Coronary artery (tissue), 2 donors: ENCODE results near the gene PCSK9.

ENCODE experiments used
- DNase-seq: peaks from one replicate; pipeline ENCODE4 v3.0.0-alpha.2; 2017; ENCODE audit warnings: low spot score
- H3K27ac ChIP-seq, 2 donors: fragments of 200-600 bp; sonication (generic); one replicate each; pipeline ENCODE4 v1.5.1; 2016 to 2019
- H3K4me3 ChIP-seq: fragments of 200-600 bp; sonication (generic); 2 replicates; pipeline ENCODE4 v1.5.1; 2016; ENCODE audit warnings: mild to moderate bottlenecking, moderate library complexity
- TF ChIP-seq, protein P1 (sequence below): fragments of 200-600 bp; sonication (generic); IDR thresholded peaks from one replicate; pipeline ENCODE4 v1.5.1; 2019; ENCODE audit warnings: antibody characterized with exemption

PCSK9 gene

DNA sequence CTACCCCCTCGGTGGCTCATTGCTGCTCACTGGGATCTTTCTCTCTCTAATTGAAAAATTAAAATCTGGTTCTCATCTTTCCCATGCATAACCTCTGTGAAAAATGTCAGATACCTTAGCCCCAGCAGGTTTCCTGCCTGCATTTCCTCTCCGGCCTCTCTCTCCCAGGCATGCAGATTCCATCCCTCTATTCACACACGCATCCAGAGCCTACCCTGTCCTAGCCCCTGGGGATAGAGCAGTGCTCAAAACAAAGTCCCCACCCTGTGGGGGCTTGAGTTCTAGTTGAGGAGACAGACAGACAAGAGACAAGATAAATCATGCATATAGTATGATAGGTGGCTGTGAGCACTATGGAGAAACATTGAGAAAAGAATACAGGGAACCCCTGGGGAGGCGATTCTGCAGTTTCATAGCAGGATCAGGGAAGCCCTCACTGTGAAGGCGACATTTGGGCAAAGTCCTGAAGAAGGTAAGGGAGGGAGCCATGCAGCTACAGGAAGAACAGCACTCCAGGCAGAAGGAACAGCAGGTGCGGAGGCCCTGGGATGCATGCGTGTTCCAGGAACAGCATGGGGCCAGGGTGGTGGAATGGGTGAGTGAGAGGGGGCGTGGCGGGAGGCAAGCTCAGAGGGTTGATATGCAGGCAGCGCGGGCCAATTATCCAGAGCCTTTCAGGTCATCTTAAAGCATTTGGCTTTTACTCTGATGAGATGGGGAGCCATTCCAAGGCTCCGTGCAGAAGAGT is 44.2 kb upstream of the PCSK9 start:
- DNase-seq: no peak
- Histone ChIP-seq H3K4me3 (no peak overlapping the region), H3K27ac (no peak overlapping the region)
- TF ChIP-seq, protein P1, sequence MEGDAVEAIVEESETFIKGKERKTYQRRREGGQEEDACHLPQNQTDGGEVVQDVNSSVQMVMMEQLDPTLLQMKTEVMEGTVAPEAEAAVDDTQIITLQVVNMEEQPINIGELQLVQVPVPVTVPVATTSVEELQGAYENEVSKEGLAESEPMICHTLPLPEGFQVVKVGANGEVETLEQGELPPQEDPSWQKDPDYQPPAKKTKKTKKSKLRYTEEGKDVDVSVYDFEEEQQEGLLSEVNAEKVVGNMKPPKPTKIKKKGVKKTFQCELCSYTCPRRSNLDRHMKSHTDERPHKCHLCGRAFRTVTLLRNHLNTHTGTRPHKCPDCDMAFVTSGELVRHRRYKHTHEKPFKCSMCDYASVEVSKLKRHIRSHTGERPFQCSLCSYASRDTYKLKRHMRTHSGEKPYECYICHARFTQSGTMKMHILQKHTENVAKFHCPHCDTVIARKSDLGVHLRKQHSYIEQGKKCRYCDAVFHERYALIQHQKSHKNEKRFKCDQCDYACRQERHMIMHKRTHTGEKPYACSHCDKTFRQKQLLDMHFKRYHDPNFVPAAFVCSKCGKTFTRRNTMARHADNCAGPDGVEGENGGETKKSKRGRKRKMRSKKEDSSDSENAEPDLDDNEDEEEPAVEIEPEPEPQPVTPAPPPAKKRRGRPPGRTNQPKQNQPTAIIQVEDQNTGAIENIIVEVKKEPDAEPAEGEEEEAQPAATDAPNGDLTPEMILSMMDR: no peak

DNA sequence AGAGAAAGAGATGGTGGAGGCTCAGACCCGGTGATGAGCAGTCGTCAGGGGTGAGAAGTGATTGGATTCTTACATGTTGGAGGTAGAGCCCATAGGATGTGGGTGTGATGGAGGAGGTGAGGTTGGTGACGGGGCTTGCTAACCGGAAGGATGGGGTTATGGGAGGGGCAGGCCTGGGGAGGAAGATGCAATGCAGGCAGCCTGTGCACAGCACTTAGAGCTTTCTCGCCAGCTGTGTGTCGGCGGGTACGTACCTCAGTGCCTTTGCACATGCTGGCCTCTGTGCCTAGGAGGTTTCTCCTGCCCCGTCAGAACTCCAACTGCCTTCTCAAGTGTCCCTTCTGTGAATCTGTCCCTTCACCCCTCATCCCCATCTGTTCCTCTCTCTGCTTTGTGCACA is 43.5 kb upstream of the PCSK9 start:
- TF ChIP-seq, protein P1: no peak
- Histone ChIP-seq H3K4me3 (no peak overlapping the region), H3K27ac (no peak overlapping the region)
- no peak for DNase-seq

DNA sequence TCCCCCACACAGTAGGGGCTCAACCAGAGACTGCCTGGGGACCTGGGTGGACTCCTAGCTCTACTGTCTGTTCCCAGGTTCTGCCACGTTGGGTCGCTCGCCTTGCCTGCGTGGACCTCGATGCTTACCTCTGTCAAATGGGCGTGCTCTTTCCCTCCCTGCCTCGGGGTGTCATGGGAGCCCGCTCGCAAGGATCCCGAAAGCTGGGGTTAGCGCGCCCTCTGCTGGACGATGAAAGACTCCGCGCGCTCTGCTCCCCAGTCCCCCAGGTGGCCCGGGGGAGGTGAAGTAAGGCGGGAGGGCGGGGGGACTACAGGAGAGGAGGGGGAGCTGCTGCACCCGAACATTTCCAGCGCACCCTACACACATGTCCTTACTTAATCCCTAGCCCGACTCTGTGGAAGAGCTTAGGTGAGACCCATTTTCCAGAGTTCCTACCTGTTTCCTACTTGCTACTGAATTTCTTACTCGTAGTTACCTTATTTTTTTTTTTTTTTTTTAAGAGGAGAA is 42.9 kb upstream of the PCSK9 start:
- no peak overlapping the region for H3K27ac ChIP-seq
- H3K4me3 ChIP-seq: no peak overlapping the region
- TF ChIP-seq, protein P1: peak; percentile 76
- no peak for DNase-seq

DNA sequence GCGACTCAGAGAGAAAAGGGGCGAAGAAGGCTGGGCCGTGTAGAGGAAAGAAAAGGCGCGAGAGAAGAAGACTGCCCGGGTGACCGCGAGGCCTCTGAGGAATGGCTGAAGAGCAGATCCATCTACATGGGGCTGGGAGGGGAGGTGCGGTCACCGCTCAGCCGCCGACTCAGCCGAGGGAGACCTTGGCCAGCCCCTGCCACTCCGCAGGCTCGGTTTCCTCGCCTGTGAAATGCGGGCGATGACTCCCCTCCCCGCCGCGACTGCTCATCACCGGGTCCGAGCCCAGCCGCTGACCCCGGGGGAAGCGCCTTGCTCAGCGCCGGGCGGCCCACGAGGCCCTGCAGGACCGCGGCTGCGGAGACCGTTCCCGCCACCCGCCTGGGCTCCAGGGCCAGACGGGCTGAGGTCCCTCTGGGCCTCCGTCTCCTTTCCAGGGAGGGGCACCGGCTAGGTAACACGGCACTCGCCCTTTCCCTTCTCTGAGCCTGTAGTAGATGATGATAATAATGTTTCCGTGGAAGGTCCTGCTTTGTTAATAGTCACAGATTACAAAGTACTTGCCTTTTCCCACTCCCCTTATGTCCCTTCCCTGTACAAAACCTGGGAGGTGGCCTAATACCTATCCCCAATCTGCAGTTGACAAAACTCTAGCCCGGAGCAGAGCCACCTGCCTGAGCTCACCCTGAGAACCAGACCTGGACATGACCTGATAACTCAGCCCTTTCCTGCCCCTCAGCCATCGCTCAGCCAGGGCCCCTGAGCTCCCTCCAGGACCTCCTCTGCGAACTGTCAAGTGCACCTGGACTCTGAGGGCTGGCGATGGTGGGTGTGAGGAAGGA is 42.3 kb upstream of the PCSK9 start:
- H3K27ac ChIP-seq: no peak overlapping the region
- peak overlapping the region; percentile 30 for H3K4me3 ChIP-seq
- no peak for DNase-seq
- TF ChIP-seq, protein P1: no peak

DNA sequence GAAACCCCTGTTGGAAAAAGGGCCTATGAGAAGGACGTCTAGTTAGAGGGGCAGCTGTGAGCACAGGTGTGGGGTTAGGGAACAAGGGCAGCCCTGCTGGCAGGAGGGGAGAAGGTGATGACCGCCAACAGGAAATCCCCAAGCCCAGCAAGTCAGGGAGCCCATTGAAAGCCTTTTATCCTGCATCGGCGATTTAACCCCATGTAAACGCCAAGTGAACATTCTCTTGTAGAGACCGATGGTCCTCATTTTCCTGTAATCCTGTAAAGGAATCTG is 41.7 kb upstream of the PCSK9 start:
- DNase-seq: no peak
- Histone ChIP-seq H3K4me3 (no peak overlapping the region), H3K27ac (no peak overlapping the region)
- TF ChIP-seq, protein P1: no peak

DNA sequence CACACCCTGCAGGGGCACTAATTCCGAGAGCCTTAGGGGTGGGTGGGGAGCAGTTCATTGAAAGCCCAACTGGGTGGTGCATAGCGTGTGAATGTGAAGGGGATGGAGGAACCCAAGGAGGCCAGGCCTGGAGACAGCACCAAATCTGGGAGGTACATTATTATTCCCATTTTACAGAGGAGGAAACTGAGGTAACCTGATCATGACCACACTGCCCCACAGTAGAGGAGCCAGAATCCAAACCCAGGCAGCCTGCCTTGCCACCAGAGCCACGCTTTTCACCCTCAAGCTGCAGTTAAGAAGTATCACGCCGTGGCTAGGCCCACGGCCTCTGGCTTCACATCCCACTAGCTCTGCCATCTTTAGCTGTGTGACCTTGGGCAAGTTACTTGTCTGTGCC is 41.2 kb upstream of the PCSK9 start:
- TF ChIP-seq, protein P1: no peak
- Histone ChIP-seq H3K4me3 (no peak overlapping the region), H3K27ac (no peak overlapping the region)
- DNase-seq: no peak

DNA sequence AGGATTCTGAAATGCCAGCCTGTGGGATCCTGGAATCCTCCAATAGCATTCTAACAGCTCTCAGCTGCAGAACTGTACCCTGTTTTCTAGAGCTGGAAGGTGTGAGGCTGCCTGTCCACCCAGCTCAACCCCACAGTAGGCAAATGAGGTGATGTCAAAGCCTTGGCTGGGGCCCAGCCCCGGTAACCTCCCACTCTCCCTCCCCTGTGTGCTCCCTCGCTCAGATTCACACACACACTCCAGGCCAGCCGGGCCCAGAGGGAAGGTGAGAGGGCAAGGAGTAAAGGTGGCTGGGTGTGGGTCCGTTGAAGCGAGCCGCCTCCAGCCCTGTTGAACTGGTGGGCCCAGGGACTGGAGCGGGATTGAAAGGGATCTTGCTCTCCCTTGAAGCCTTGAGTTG is 40.7 kb upstream of the PCSK9 start, which contains the start of gene BSND:
TSS of gene BSND (plus strand) at position 257 of the 400 bp plus-strand sequence. CDS start 254 bp downstream, outside the sequence.
- TF ChIP-seq, protein P1: no peak
- DNase-seq: no peak
- H3K4me3 ChIP-seq: no peak within 1 kb of the TSS
- no peak within 1 kb of the TSS for H3K27ac ChIP-seq
